DND-41 (cell line): ENCODE results near the gene GRB7.

ENCODE experiments used
- CTCF ChIP-seq: IDR thresholded peaks from 2 replicates; pipeline ENCODE4 v1.5.1; 2012; ENCODE audit warnings: borderline replicate concordance, low read length, moderate library complexity, mild to moderate bottlenecking; ENCODE audit not compliant: poor library complexity, severe bottlenecking; ENCODE audit errors: extremely low read depth
- EZH2 ChIP-seq: IDR thresholded peaks from 3 replicates; pipeline ENCODE4 v1.6.1; 2012; ENCODE audit warnings: borderline replicate concordance, low read depth, mild to moderate bottlenecking, moderate library complexity, low read length, inconsistent platforms; ENCODE audit not compliant: severe bottlenecking

- TF ChIP-seq CTCF (no peak), EZH2 (no peak)
Observed at GRCh38 chr17:39742126-39742855, 4.6 kb downstream of the GRB7 start.
